Right lobe of liver (tissue), 4 donors: Measurements from ENCODE around the gene CFAP57.

Experiments
- POLR2A ChIP-seq: fragments of 450-650 bp; IDR thresholded peaks from one replicate; pipeline ENCODE4 v1.6.1; 2017; ENCODE audit warnings: antibody characterized with exemption, mild to moderate bottlenecking
- TF ChIP-seq, protein P1 (sequence below), 4 donors: fragments of 200-600 bp in 3 of 4; fragments of 450-650 bp in 1 of 4; IDR thresholded peaks; one replicate each; pipeline versions ENCODE4 v1.5.1 to v1.8.0; 2016 to 2022; ENCODE audit warnings: antibody characterized with exemption in 4 of 4, mild to moderate bottlenecking in 2 of 4
- donor health status: DM: no; HTN: no; CAD: no.
- donor health status: DM: no; HTN: no; CAD: no.
- donor health status: DM: no; HTN: yes; CAD: no.

GRCh38 chr1:43140583-43140982 is 31.5 kb upstream of the CFAP57 start:
- TF ChIP-seq, protein P1, sequence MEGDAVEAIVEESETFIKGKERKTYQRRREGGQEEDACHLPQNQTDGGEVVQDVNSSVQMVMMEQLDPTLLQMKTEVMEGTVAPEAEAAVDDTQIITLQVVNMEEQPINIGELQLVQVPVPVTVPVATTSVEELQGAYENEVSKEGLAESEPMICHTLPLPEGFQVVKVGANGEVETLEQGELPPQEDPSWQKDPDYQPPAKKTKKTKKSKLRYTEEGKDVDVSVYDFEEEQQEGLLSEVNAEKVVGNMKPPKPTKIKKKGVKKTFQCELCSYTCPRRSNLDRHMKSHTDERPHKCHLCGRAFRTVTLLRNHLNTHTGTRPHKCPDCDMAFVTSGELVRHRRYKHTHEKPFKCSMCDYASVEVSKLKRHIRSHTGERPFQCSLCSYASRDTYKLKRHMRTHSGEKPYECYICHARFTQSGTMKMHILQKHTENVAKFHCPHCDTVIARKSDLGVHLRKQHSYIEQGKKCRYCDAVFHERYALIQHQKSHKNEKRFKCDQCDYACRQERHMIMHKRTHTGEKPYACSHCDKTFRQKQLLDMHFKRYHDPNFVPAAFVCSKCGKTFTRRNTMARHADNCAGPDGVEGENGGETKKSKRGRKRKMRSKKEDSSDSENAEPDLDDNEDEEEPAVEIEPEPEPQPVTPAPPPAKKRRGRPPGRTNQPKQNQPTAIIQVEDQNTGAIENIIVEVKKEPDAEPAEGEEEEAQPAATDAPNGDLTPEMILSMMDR (IDR thresholded peaks at IDR 0.05), result no peak
- TF ChIP-seq POLR2A, result no peak
